ENCODE measurements around the gene SORCS3. TPM values are rescaled to one million over a fixed set of nuclear protein-coding genes. Genes with fewer than 3 reads are reported as not detected.

Gene SORCS3
- total RNA-seq, 2 donors from 2014 or later: 4.3 TPM; not detected in 1

DNA sequence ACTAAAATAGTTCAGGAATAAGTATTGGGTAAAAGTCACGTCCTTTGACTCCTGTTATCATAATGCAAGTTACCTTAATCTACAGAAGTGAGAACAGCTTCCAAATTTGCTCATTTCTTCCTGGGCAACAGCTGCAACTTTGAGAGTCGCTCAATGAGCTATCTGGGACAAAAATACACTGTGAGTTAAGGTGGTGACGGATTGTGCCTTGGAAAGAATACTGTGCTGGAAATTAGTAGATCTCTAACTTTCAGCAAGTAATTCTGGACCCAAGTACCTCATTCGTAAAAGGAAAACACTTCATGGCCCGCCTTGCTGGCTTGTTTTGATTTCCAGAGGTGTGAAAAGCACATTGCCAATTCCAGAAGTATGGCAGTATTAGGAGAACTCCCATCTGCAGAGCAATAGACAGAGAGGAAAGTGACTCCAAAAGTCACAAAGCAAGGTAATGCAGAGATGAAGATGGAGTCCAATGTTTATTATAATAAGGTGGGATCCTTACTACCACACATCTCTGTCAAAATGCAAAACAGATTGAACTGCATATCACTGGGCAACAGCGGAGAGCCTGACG, 626.0 kb downstream of the SORCS3 start:
- H3K36me3 ChIP-seq: no peaks in the 10 kb centered on the region
- no peaks in the 10 kb centered on the region for H3K9me3 ChIP-seq
- no peaks in the 10 kb centered on the region for H3K27me3 ChIP-seq (replicated peaks; ENCODE audit: insufficient read depth)
- WGBS: 81% methylated on average over 7 of the region's 7 CpGs
- TF ChIP-seq POLR2AphosphoS5 (IDR thresholded peaks at IDR 0.05) (no peak), POLR2A (IDR thresholded peaks at IDR 0.05) (no peak)
- TF ChIP-seq, protein P1, sequence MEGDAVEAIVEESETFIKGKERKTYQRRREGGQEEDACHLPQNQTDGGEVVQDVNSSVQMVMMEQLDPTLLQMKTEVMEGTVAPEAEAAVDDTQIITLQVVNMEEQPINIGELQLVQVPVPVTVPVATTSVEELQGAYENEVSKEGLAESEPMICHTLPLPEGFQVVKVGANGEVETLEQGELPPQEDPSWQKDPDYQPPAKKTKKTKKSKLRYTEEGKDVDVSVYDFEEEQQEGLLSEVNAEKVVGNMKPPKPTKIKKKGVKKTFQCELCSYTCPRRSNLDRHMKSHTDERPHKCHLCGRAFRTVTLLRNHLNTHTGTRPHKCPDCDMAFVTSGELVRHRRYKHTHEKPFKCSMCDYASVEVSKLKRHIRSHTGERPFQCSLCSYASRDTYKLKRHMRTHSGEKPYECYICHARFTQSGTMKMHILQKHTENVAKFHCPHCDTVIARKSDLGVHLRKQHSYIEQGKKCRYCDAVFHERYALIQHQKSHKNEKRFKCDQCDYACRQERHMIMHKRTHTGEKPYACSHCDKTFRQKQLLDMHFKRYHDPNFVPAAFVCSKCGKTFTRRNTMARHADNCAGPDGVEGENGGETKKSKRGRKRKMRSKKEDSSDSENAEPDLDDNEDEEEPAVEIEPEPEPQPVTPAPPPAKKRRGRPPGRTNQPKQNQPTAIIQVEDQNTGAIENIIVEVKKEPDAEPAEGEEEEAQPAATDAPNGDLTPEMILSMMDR (IDR thresholded peaks at IDR 0.05): no peak
- intact Hi-C loops (cut with DNase I): no loop called here
- H3K27ac ChIP-seq: no peak overlapping the region
- DNase-seq (ENCODE audit: low spot score): no peak
- H3K4me3 ChIP-seq: no peak overlapping the region
- H3K4me1 ChIP-seq (replicated peaks): no peaks in the 10 kb centered on the region

DNA sequence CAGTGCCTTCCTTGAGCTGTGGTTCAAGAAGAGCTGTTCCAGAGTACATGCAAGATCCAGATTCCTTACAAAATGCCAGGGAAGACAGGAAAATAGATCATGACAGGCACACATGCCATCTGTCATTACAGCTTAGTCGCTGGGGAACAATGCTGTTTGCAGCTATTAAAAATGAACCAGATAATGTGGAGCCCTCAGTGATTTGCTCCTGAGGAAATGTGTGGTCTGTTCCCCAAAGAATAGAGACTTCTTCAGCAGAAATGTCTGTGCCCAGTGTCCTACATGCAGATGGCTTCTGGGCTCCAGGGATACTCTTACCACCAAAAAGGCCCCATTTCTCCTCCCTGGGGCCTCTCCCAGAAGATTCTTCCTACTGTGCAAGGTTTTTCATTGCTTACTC, 627.9 kb downstream of the SORCS3 start:
- Histone ChIP-seq H3K4me1 (replicated peaks) (no peaks in the 10 kb centered on the region), H3K9me3 (no peaks in the 10 kb centered on the region), H3K36me3 (no peaks in the 10 kb centered on the region), H3K27me3 (replicated peaks; ENCODE audit: insufficient read depth) (no peaks in the 10 kb centered on the region), H3K4me3 (no peak overlapping the region), H3K27ac (no peak overlapping the region)
- WGBS: 79% methylated on average over 1 of the region's 1 CpG
- TF ChIP-seq POLR2A (IDR thresholded peaks at IDR 0.05) (no peak), POLR2AphosphoS5 (IDR thresholded peaks at IDR 0.05) (no peak)
- TF ChIP-seq, protein P1 (IDR thresholded peaks at IDR 0.05): no peak
- no peak for DNase-seq (ENCODE audit: low spot score)
- intact Hi-C loops (cut with DNase I): no loop called here

DNA sequence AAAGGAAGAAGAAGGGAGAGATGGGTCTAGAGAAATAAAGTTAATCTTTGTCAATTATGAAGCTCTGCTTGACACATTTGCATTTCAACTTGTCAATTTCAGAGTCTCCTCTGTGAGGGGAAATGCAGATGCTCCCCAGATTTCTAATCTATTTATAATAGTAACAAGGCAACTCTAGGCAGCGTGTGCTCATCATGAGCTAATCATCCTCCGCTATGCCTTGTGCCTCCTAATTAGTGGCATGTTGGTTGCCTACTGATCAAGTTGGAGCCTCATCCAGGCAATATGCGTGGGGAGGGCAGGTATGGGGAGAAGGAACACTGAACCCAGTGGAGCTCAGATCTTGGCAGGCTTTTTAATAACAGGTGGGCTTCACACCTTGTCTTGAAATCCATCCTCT, 628.6 kb downstream of the SORCS3 start:
- Histone ChIP-seq H3K27me3 (replicated peaks; ENCODE audit: insufficient read depth) (no peaks in the 10 kb centered on the region), H3K36me3 (no peaks in the 10 kb centered on the region), H3K4me3 (no peak overlapping the region), H3K4me1 (replicated peaks) (no peaks in the 10 kb centered on the region), H3K9me3 (no peaks in the 10 kb centered on the region), H3K27ac (no peak overlapping the region)
- no peak for DNase-seq (ENCODE audit: low spot score)
- intact Hi-C loops (cut with DNase I): no loop called here
- TF ChIP-seq, protein P1 (IDR thresholded peaks at IDR 0.05): no peak
- TF ChIP-seq POLR2AphosphoS5 (IDR thresholded peaks at IDR 0.05): no peak
- TF ChIP-seq POLR2A (IDR thresholded peaks at IDR 0.05): no peak
- WGBS: 95% methylated on average over 3 of the region's 3 CpGs

DNA sequence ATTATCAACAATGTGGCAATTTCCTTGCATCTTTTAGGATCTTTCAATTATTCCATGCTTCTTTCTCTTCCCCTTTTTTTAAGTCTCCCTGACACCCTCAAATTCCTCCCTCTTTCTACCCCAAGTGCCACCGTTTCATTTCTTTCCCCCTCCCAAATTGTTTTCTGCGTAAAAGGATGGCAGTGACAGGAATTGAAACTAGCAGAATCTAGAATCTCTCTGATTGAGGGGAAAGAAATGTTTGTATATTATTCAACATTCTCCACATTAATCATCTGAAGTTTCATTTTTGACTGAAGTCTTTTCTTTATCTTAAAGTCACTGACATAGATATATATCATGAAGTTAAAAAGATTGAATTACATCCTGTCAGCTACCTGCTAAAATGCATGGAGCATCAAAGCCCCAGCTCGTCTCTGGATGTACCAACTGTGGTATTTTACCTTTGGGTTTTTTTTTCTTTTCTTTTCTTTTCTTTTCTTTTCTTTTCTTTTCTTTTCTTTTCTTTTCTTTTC, 633.5 kb downstream of the SORCS3 start:
- no peak overlapping the region for H3K4me3 ChIP-seq
- H3K9me3 ChIP-seq: no peaks in the 10 kb centered on the region
- TF ChIP-seq POLR2AphosphoS5 (IDR thresholded peaks at IDR 0.05): no peak
- TF ChIP-seq, protein P1 (IDR thresholded peaks at IDR 0.05): no peak
- TF ChIP-seq POLR2A (IDR thresholded peaks at IDR 0.05): no peak
- no peak overlapping the region for H3K27ac ChIP-seq
- no peaks in the 10 kb centered on the region for H3K27me3 ChIP-seq (replicated peaks; ENCODE audit: insufficient read depth)
- intact Hi-C loops (cut with DNase I): no loop called here
- no peak for DNase-seq (ENCODE audit: low spot score)
- WGBS: 57% methylated on average over 3 of the region's 3 CpGs
- no peaks in the 10 kb centered on the region for H3K36me3 ChIP-seq
- no peaks in the 10 kb centered on the region for H3K4me1 ChIP-seq (replicated peaks)

DNA sequence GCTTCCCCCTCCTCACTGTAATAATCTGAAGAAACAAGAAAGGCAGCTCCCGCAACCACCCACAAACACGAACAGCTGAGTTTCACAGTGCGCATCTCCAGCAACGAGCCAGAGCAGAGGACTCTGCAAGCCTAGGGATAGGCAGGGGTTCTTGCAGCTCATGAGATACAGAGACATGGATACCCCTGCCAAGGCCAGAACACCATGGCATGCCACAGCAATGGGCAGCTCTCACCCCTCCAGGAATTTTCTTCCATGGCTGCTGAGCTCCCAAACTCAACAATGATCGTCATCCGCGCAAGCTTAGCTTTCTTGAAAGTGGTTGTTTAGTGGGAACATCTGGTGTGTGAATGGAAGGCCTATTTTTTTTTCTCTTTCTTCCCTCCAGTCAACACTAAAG, 637.3 kb downstream of the SORCS3 start:
- no peak for TF ChIP-seq POLR2AphosphoS5 (IDR thresholded peaks at IDR 0.05)
- Histone ChIP-seq H3K4me3 (no peak overlapping the region), H3K27me3 (replicated peaks; ENCODE audit: insufficient read depth) (no peaks in the 10 kb centered on the region), H3K36me3 (no peaks in the 10 kb centered on the region), H3K4me1 (replicated peaks) (no peaks in the 10 kb centered on the region), H3K27ac (no peak overlapping the region), H3K9me3 (no peaks in the 10 kb centered on the region)
- WGBS: over 99% methylated on average over 7 of the region's 7 CpGs
- no peak for DNase-seq (ENCODE audit: low spot score)
- intact Hi-C loops (cut with DNase I): no loop called here
